H1 (cell line): Measurements from ENCODE around the gene TPSAB1. TPM values are rescaled to one million over a fixed set of nuclear protein-coding genes. Genes with fewer than 3 reads are reported as not detected.

Experiments
- CTCF ChIA-PET: fragments of 300-600 bp; sonication (Branson Sonifier 250); formaldehyde crosslinking; loops from one replicate; lab custom pipeline; 2021; ENCODE audit not compliant: partially characterized antibody; lab: Charles Lee
- POLR2A ChIA-PET: fragments of 300-600 bp; sonication (Branson Sonifier 250); formaldehyde crosslinking; loops from one replicate; lab custom pipeline; 2021; ENCODE audit warnings: inconsistent platforms; ENCODE audit not compliant: partially characterized antibody; lab: Charles Lee
- DNase-seq, 2 experiments: peaks; one replicate each; pipeline versions ENCODE4 v3.0.0 to v3.0.0-alpha.2; 2010 to 2022; ENCODE audit warnings: low spot score in 2 of 2, low read depth in 1 of 2, mixed read lengths in 1 of 2
- FAIRE-seq: peaks from 2 replicates; lab custom pipeline; 2011; peaks lifted over from hg19 to GRCh38; lab: Jason Lieb, UNC
- H2AFZ ChIP-seq: 2 replicates; pipeline ENCODE4 v1.8.1; 2012; ENCODE audit warnings: low read length, inconsistent platforms
- H2AK5ac ChIP-seq: 2 replicates; pipeline ENCODE4 v1.6.1; 2013; ENCODE audit warnings: low read depth, low read length
- H2BK120ac ChIP-seq: replicated peaks from 2 replicates; pipeline ENCODE3; 2013; ENCODE audit warnings: low read depth, low read length, inconsistent platforms
- H2BK12ac ChIP-seq: 2 replicates; pipeline ENCODE4 v1.6.1; 2013; ENCODE audit warnings: low read depth, low read length
- H2BK15ac ChIP-seq: 2 replicates; pipeline ENCODE4 v1.6.1; 2013; ENCODE audit warnings: low read length
- H2BK20ac ChIP-seq: 2 replicates; pipeline ENCODE4 v1.6.1; 2013; ENCODE audit warnings: low read length
- H2BK5ac ChIP-seq: 2 replicates; pipeline ENCODE4 v1.6.1; 2013; ENCODE audit warnings: low read depth, low read length
- H3K14ac ChIP-seq: 2 replicates; pipeline ENCODE4 v1.6.1; 2013; ENCODE audit warnings: inconsistent platforms; ENCODE audit not compliant: insufficient read length
- H3K18ac ChIP-seq: 2 replicates; pipeline ENCODE4 v1.6.1; 2013; ENCODE audit warnings: low read length; ENCODE audit errors: extremely low read depth
- H3K23ac ChIP-seq: 2 replicates; pipeline ENCODE4 v1.6.1; 2013; ENCODE audit warnings: inconsistent platforms; ENCODE audit not compliant: insufficient read length
- H3K23me2 ChIP-seq: 2 replicates; pipeline ENCODE4 v1.6.1; 2013; ENCODE audit warnings: low read depth, low read length
- H3K27ac ChIP-seq: 2 replicates; pipeline ENCODE4 v1.6.1; 2011; ENCODE audit warnings: low read depth, low read length, inconsistent platforms
- H3K27me3 ChIP-seq, 4 experiments: replicated peaks in 1 of 4; 1 replicate in 1 of 4; 2 replicates in 3 of 4; pipeline versions ENCODE4 v1.6.1 to v1.8.1; 2011 to 2013; ENCODE audit warnings: low read length in 3 of 4, mild to moderate bottlenecking in 3 of 4, inconsistent platforms in 2 of 4, mixed read lengths in 2 of 4, moderate library complexity in 1 of 4; ENCODE audit not compliant: control insufficient read depth in 3 of 4, insufficient read depth in 3 of 4; ENCODE audit errors: extremely low read depth in 1 of 4
- H3K36me3 ChIP-seq, 4 experiments: 2 replicates each; pipeline versions ENCODE4 v1.6.1 to v1.8.1; 2011 to 2013; ENCODE audit warnings: mild to moderate bottlenecking in 4 of 4, low read length in 3 of 4, moderate library complexity in 2 of 4, control low read depth in 1 of 4, inconsistent platforms in 1 of 4; ENCODE audit not compliant: insufficient read depth in 4 of 4, control insufficient read depth in 2 of 4
- H3K4ac ChIP-seq: replicated peaks from 2 replicates; pipeline ENCODE3; 2013; ENCODE audit warnings: low read length, low read depth, mixed read lengths, inconsistent platforms; ENCODE audit not compliant: insufficient read length
- H3K4me1 ChIP-seq, 4 experiments: replicated peaks in 1 of 4; 1 replicate in 1 of 4; 2 replicates in 3 of 4; pipeline versions ENCODE4 v1.6.1 to v1.8.1; 2011 to 2013; ENCODE audit warnings: low read length in 3 of 4, inconsistent platforms in 2 of 4, mixed read lengths in 1 of 4; ENCODE audit not compliant: insufficient read depth in 4 of 4, control insufficient read depth in 3 of 4
- H3K4me2 ChIP-seq, 2 experiments: 2 replicates each; pipeline versions ENCODE4 v1.6.1 to v1.8.1; 2011 to 2013; ENCODE audit warnings: low read depth in 2 of 2, low read length in 2 of 2, control low read depth in 1 of 2, inconsistent platforms in 1 of 2, mild to moderate bottlenecking in 1 of 2; ENCODE audit not compliant: insufficient read depth in 1 of 2
- H3K4me3 ChIP-seq, 4 experiments: fragments of 200-600, 300-600 bp in 1 of 4; sonication (generic), shearing (Covaris generic), sonication (Bioruptor Twin) in 1 of 4; 2 replicates each; pipeline versions ENCODE4 v1.5.1 to v1.8.1; 2011 to 2016; ENCODE audit warnings: low read length in 4 of 4, low read depth in 3 of 4, control low read depth in 2 of 4, inconsistent platforms in 2 of 4, mild to moderate bottlenecking in 2 of 4, mixed read lengths in 1 of 4, moderate library complexity in 1 of 4; ENCODE audit not compliant: insufficient read depth in 2 of 4; ENCODE audit errors: extremely low read depth in 1 of 4
- H3K56ac ChIP-seq: replicated peaks from 2 replicates; pipeline ENCODE3; 2013; ENCODE audit warnings: low read depth, mild to moderate bottlenecking, mixed read lengths, low read length, inconsistent platforms; ENCODE audit not compliant: insufficient read length
- H3K79me1 ChIP-seq: 2 replicates; pipeline ENCODE4 v1.6.1; 2013; ENCODE audit warnings: low read depth, low read length, control low read depth
- H3K79me2 ChIP-seq, 2 experiments: 2 replicates each; pipeline versions ENCODE4 v1.6.1 to v1.8.1; 2012 to 2013; ENCODE audit warnings: low read length in 2 of 2, mild to moderate bottlenecking in 2 of 2, inconsistent platforms in 1 of 2; ENCODE audit not compliant: insufficient read depth in 2 of 2, control insufficient read depth in 1 of 2
- H3K9ac ChIP-seq, 4 experiments: replicated peaks in 1 of 4; 1 replicate in 1 of 4; 2 replicates in 3 of 4; pipeline versions ENCODE4 v1.6.1 to v1.8.1; 2011 to 2013; ENCODE audit warnings: low read depth in 3 of 4, low read length in 3 of 4, control low read depth in 2 of 4, mild to moderate bottlenecking in 2 of 4, moderate library complexity in 2 of 4, inconsistent platforms in 1 of 4; ENCODE audit errors: extremely low read depth in 1 of 4
- H3K9me3 ChIP-seq, 2 experiments: 2 replicates each; pipeline versions ENCODE4 v1.6.1 to v1.8.1; 2012 to 2013; ENCODE audit warnings: mild to moderate bottlenecking in 2 of 2, moderate library complexity in 2 of 2, control low read depth in 1 of 2, inconsistent platforms in 1 of 2, low read depth in 1 of 2, low read length in 1 of 2, mixed read lengths in 1 of 2; ENCODE audit not compliant: insufficient read depth in 2 of 2
- H4K20me1 ChIP-seq, 2 experiments: replicated peaks in 1 of 2; 2 replicates each; pipeline versions ENCODE3 to v1.8.1; 2011 to 2013; ENCODE audit warnings: inconsistent platforms in 2 of 2, low read length in 2 of 2, mild to moderate bottlenecking in 1 of 2; ENCODE audit not compliant: insufficient read depth in 2 of 2, control insufficient read depth in 1 of 2
- H4K5ac ChIP-seq: 2 replicates; pipeline ENCODE4 v1.6.1; 2013; ENCODE audit warnings: low read length, low read depth, mixed read lengths, inconsistent platforms; ENCODE audit not compliant: insufficient read length
- H4K8ac ChIP-seq: 2 replicates; pipeline ENCODE4 v1.8.0; 2013; ENCODE audit warnings: mild to moderate bottlenecking, moderate library complexity, low read length, inconsistent platforms; ENCODE audit not compliant: insufficient read depth; ENCODE audit errors: extremely low read depth
- H4K91ac ChIP-seq: replicated peaks from 2 replicates; pipeline ENCODE3; 2013; ENCODE audit warnings: low read length, mixed read lengths, inconsistent platforms; ENCODE audit not compliant: insufficient read length
- ASH2L ChIP-seq: fragments of 200-600, 300-600 bp; sonication (generic); IDR thresholded peaks from one replicate; pipeline ENCODE4 v1.7.1; 2017; ENCODE audit warnings: low read length
- E2F6 ChIP-seq: IDR thresholded peaks from 2 replicates; pipeline ENCODE4 v1.6.1; 2012; ENCODE audit warnings: inconsistent platforms
- WGBS, 2 experiments: shearing (Covaris generic) in 1 of 2; methylation state at CpG; one replicate each; pipeline versions ENCODE4 v1.1.6 to v1.1.7; 2013 to 2015; ENCODE audit warnings: low lambda C conversion rate in 2 of 2, mixed read lengths in 2 of 2, inconsistent platforms in 1 of 2, low coverage in 1 of 2, missing lambda C conversion rate in 1 of 2; ENCODE audit not compliant: insufficient replicate concordance in 2 of 2, insufficient coverage in 1 of 2, insufficient read length in 1 of 2; ENCODE audit errors: extremely low coverage in 1 of 2, missing lambda C conversion rate in 1 of 2; 5-methylcytosine and 5-hydroxymethylcytosine counted together
- polyA plus RNA-seq, 7 experiments: library from polyadenylated mRNA; depleted of rRNA in 3 of 7; stranded (reverse) in 5 of 7; unstranded in 2 of 7; fragments of >200 nt in 5 of 7; fragments of 200-250 nt in 2 of 7; gene quantifications; 1 replicate in 5 of 7; 2 replicates in 1 of 7; 4 replicates in 1 of 7; pipeline versions ENCODE4 v1.2.1 to v1.2.3, GENCODE V29; 2011 to 2013; ENCODE audit warnings: missing spikeins in 2 of 7, mixed read lengths in 2 of 7
- total RNA-seq: library from RNA; stranded (reverse); fragmentation: NEBNext Ultra II Directional; extraction: Animal tissue kit (Norgen Biotek cat#: 25700); gene quantifications from 2 replicates; pipeline ENCODE4 v1.2.1, GENCODE V29; 2021

The TPSAB1 gene
- total and polyA plus RNA-seq, 2 of the 8 experiments (the other 6 are each of a cell fraction or from before 2014, with no cell fraction given): 0.09 TPM; not detected in 1

GRCh38 chr16:1264345-1265089 is 24.0 kb downstream of the TPSAB1 start:
- no peak overlapping the region; a peak in 1 of 7 replicates for H3K9ac ChIP-seq
- H3K14ac ChIP-seq: no peak overlapping the region
- peaks cover 0 to 21% (median 11%) of the 10 kb centered on the region in 4 experiments; a peak in 5 of 7 replicates for H3K27me3 ChIP-seq
- H3K79me2 ChIP-seq: no peaks in the 10 kb centered on the region
- WGBS, 2 experiments: 84% methylated on average over 16 of the region's 16 CpGs; no CpG with 5 or more reads in 1 of the 2 experiments
- ChIA-PET POLR2A (no interaction called here), CTCF (interaction anchor here (0.9 kb wide), 1 partner anchor 37 kb away, joined by 3 read pairs; no protein-coding TSS in a partner anchor)
- H3K9me3 ChIP-seq: peaks cover 0 to 2% of the 10 kb centered on the region in 2 experiments; a peak in 2 of 4 replicates
- peaks cover 3% of the 10 kb centered on the region; the same call in 1 of the 2 replicates for H3K23me2 ChIP-seq
- H3K36me3 ChIP-seq: no peaks in the 10 kb centered on the region; a peak in 1 of 8 replicates
- no peak overlapping the region for H2BK20ac ChIP-seq
- no peak overlapping the region for H4K5ac ChIP-seq
- TF ChIP-seq E2F6 (no peak), ASH2L (no peak)
- no peak overlapping the region for H2BK120ac ChIP-seq
- H3K4me3 ChIP-seq: no peak overlapping the region
- H2AFZ ChIP-seq: no peak overlapping the region
- peak overlapping the region; percentile 39 for H4K91ac ChIP-seq
- peaks cover 0 to 5% (median 2%) of the 10 kb centered on the region in 4 experiments; a peak in 3 of 7 replicates for H3K4me1 ChIP-seq
- H3K4ac ChIP-seq: no peak overlapping the region
- H3K79me1 ChIP-seq: no peaks in the 10 kb centered on the region; the same call in 1 of the 2 replicates
- H3K4me2 ChIP-seq: no peak overlapping the region
- DNase-seq (no peak), FAIRE-seq (peak; percentile 19)
- H2AK5ac ChIP-seq: no peak overlapping the region; the same call in 1 of the 2 replicates
- H4K8ac ChIP-seq: no peak overlapping the region
- H3K27ac ChIP-seq: no peak overlapping the region
- H2BK12ac ChIP-seq: no peak overlapping the region; the same call in 1 of the 2 replicates
- 0 out of 2 replicates have a peak overlapping the region, but pooled peaks have one; percentile 20 for H2BK15ac ChIP-seq
- H3K23ac ChIP-seq: no peak overlapping the region
- no peak overlapping the region for H3K56ac ChIP-seq
- H2BK5ac ChIP-seq: 0 out of 2 replicates have a peak overlapping the region, but pooled peaks have one; percentile 6
- peaks cover 0 to 7% of the 10 kb centered on the region in 2 experiments for H4K20me1 ChIP-seq
- no peak overlapping the region for H3K18ac ChIP-seq
